SK-N-SH treated with all-trans-retinoic acid at 6 μM for 48 hours (cell line): ENCODE measurements around the gene NUP54.

ENCODE experiments used
- ATAC-seq: fragments of 200-7000 bp; cut with Tn5 transposase; 3 replicates; pipeline ENCODE4 v1.9.1; 2020; ENCODE audit warnings: mild to moderate bottlenecking, moderate library complexity
- ARNTL ChIP-seq: fragments of 450-650 bp; formaldehyde crosslinking; IDR thresholded peaks from 2 replicates; pipeline ENCODE4 v1.5.0; 2020; ENCODE audit warnings: low read depth, mild to moderate bottlenecking, moderate library complexity, borderline replicate concordance
- BACH2 ChIP-seq: fragments of 250-450 bp; sonication (Bioruptor Pico); IDR thresholded peaks from 2 replicates; pipeline ENCODE4 v1.9.0; 2021; ENCODE audit warnings: mild to moderate bottlenecking, borderline replicate concordance
- CREB5 ChIP-seq: fragments of 250-450 bp; sonication (Bioruptor Pico); IDR thresholded peaks from 2 replicates; pipeline ENCODE4 v1.5.1; 2020; ENCODE audit warnings: low read depth, mild to moderate bottlenecking, moderate library complexity
- CSDC2 ChIP-seq: fragments of 250-450 bp; sonication (Bioruptor Pico); IDR thresholded peaks from 2 replicates; pipeline ENCODE4 v1.5.0; 2020; ENCODE audit warnings: mild to moderate bottlenecking, moderate library complexity
- CSRNP3 ChIP-seq: fragments of 250-450 bp; sonication (Bioruptor Pico); IDR thresholded peaks from 2 replicates; pipeline ENCODE4 v1.5.1; 2021; ENCODE audit warnings: mild to moderate bottlenecking, moderate library complexity
- ESRRG ChIP-seq: fragments of 250-450 bp; sonication (Bioruptor Pico); IDR thresholded peaks from 2 replicates; pipeline ENCODE4 v1.6.1; 2021; ENCODE audit warnings: mild to moderate bottlenecking
- GLIS3 ChIP-seq: fragments of 250-450 bp; sonication (Bioruptor Pico); IDR thresholded peaks from 2 replicates; pipeline ENCODE4 v1.5.0; 2020; ENCODE audit warnings: mild to moderate bottlenecking, moderate library complexity
- ISL1 ChIP-seq: fragments of 250-450 bp; sonication (Bioruptor Pico); IDR thresholded peaks from 2 replicates; pipeline ENCODE4 v2.1.2; 2022; ENCODE audit warnings: mild to moderate bottlenecking, moderate library complexity
- OSR1 ChIP-seq: fragments of 250-450 bp; sonication (Bioruptor Pico); IDR thresholded peaks from 2 replicates; pipeline ENCODE4 v1.8.0; 2022; ENCODE audit warnings: moderate library complexity, mild to moderate bottlenecking, inconsistent platforms
- PATZ1 ChIP-seq: fragments of 250-450 bp; sonication (Bioruptor Pico); IDR thresholded peaks from 2 replicates; pipeline ENCODE4 v1.8.0; 2020; ENCODE audit warnings: mild to moderate bottlenecking, moderate library complexity, borderline replicate concordance
- PPARA ChIP-seq: fragments of 250-450 bp; sonication (Bioruptor Pico); IDR thresholded peaks from 2 replicates; pipeline ENCODE4 v1.5.0; 2020; ENCODE audit warnings: mild to moderate bottlenecking, borderline replicate concordance
- RARB ChIP-seq: fragments of 250-450 bp; sonication (Bioruptor Pico); IDR thresholded peaks from 2 replicates; pipeline ENCODE4 v1.8.0; 2021; ENCODE audit warnings: mild to moderate bottlenecking, moderate library complexity
- SNAI2 ChIP-seq: fragments of 250-450 bp; sonication (Bioruptor Pico); IDR thresholded peaks from 2 replicates; pipeline ENCODE4 v1.5.0; 2020; ENCODE audit warnings: mild to moderate bottlenecking, moderate library complexity
- TCF4 ChIP-seq: fragments of 250-450 bp; sonication (Bioruptor Pico); IDR thresholded peaks from 2 replicates; pipeline ENCODE4 v1.8.0; 2021; ENCODE audit warnings: mild to moderate bottlenecking, moderate library complexity, borderline replicate concordance
- TSHZ2 ChIP-seq: fragments of 250-450 bp; sonication (Bioruptor Pico); IDR thresholded peaks from 2 replicates; pipeline ENCODE4 v1.5.0; 2020; ENCODE audit warnings: mild to moderate bottlenecking, moderate library complexity
- ZC3H10 ChIP-seq: fragments of 250-450 bp; sonication (Bioruptor Pico); IDR thresholded peaks from 2 replicates; pipeline ENCODE4 v1.5.1; 2021; ENCODE audit warnings: mild to moderate bottlenecking, moderate library complexity
- ZFP3 ChIP-seq: fragments of 250-450 bp; sonication (Bioruptor Pico); IDR thresholded peaks from 2 replicates; pipeline ENCODE4 v1.5.0; 2020; ENCODE audit warnings: mild to moderate bottlenecking, moderate library complexity
- ZFP30 ChIP-seq: fragments of 450-650 bp; formaldehyde crosslinking; IDR thresholded peaks from 2 replicates; pipeline ENCODE4 v1.5.0; 2022; ENCODE audit warnings: mild to moderate bottlenecking, moderate library complexity
- ZNF565 ChIP-seq: fragments of 450-650 bp; formaldehyde crosslinking; conservative IDR thresholded peaks from 2 replicates; pipeline ENCODE4 v1.5.0; 2020; ENCODE audit warnings: low read depth, mild to moderate bottlenecking, moderate library complexity
- ZNF70 ChIP-seq: fragments of 450-650 bp; formaldehyde crosslinking; IDR thresholded peaks from 2 replicates; pipeline ENCODE4 v1.5.0; 2020; ENCODE audit warnings: mild to moderate bottlenecking, moderate library complexity
- ZNF8 ChIP-seq: fragments of 450-650 bp; formaldehyde crosslinking; IDR thresholded peaks from 2 replicates; pipeline ENCODE4 v1.5.0; 2020; ENCODE audit warnings: mild to moderate bottlenecking, moderate library complexity
- TF ChIP-seq, protein P1 (sequence below): fragments of 250-450 bp; sonication (Bioruptor Pico); IDR thresholded peaks from 2 replicates; pipeline ENCODE4 v1.8.0; 2021; ENCODE audit warnings: low read depth, mild to moderate bottlenecking, moderate library complexity, borderline replicate concordance

Gene NUP54

DNA sequence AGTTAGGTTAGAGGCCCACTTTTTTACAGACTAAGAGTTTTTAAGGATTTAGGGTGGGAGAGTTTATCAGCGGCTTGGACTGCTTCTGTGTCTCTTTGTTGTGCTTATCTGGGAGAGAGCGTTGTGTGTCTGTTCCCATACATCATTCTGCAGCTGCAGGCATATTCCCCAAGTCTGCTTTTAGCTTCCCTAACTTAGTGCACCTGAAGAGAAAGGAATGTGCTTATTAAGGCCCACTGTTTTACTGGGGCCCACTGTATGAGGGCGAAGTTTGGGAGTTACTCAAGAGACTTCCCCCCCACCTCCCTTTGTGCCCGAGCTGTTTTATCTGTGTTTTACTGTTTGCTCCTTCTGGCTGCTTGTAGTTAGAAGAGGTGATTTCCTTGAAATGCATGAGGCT, 41.8 kb downstream of the NUP54 start:
- TF ChIP-seq ZFP3 (CRISPR knock-in tag) (no peak), PATZ1 (CRISPR knock-in tag) (no peak), ISL1 (CRISPR knock-in tag) (no peak), ZC3H10 (CRISPR knock-in tag) (no peak), ZNF8 (no peak), ZNF70 (CRISPR knock-in tag) (no peak), BACH2 (CRISPR knock-in tag) (no peak), CSRNP3 (no peak), SNAI2 (no peak), ZNF565 (CRISPR knock-in tag) (no peak), ESRRG (no peak), CREB5 (CRISPR knock-in tag) (no peak), OSR1 (CRISPR knock-in tag) (no peak), ZFP30 (no peak), PPARA (CRISPR knock-in tag) (no peak)
- TF ChIP-seq, protein P1, sequence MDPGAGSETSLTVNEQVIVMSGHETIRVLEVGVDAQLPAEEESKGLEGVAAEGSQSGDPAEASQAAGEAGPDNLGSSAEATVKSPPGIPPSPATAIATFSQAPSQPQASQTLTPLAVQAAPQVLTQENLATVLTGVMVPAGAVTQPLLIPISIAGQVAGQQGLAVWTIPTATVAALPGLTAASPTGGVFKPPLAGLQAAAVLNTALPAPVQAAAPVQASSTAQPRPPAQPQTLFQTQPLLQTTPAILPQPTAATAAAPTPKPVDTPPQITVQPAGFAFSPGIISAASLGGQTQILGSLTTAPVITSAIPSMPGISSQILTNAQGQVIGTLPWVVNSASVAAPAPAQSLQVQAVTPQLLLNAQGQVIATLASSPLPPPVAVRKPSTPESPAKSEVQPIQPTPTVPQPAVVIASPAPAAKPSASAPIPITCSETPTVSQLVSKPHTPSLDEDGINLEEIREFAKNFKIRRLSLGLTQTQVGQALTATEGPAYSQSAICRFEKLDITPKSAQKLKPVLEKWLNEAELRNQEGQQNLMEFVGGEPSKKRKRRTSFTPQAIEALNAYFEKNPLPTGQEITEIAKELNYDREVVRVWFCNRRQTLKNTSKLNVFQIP (CRISPR knock-in tag) = no peak
- TF ChIP-seq, all 23 proteins: peak for 0
- ATAC-seq = no peak

GRCh38 chr4:76105652-76106051, 42.5 kb downstream of the NUP54 start:
- TF ChIP-seq TCF4 = no peak
- no peak for TF ChIP-seq RARB (CRISPR knock-in tag)
- no peak for TF ChIP-seq TSHZ2
- TF ChIP-seq SNAI2 = no peak
- TF ChIP-seq PATZ1 (CRISPR knock-in tag) = no peak
- TF ChIP-seq ESRRG = no peak
- TF ChIP-seq CSDC2 (CRISPR knock-in tag) = no peak
- no peak for TF ChIP-seq OSR1 (CRISPR knock-in tag)
- no peak for TF ChIP-seq PPARA (CRISPR knock-in tag)
- TF ChIP-seq GLIS3 = no peak
- TF ChIP-seq, all 23 proteins: peak for 0
- no peak for ATAC-seq

DNA sequence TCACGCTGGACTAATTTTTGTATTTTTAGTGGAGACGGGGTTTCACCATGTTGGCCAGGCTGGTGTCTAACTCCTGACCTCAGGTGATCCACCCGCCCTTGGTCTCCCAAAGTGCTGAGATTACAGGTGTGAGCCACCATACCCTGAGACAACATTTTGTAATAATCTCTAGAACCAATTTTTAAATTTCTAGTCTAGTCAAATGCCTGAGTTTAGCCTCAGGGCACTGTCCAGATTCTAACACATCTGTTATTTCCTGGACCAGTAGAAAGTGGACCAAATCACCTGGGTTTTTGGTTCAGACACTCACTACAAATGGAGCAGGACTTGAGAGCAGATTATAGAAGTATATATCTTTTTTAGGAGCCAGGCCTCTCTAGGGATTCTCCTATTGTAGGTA, 52.1 kb downstream of the NUP54 start:
- TF ChIP-seq RARB (CRISPR knock-in tag) (no peak), OSR1 (CRISPR knock-in tag) (no peak), SNAI2 (no peak), ARNTL (CRISPR knock-in tag) (no peak), PATZ1 (CRISPR knock-in tag) (no peak)
- TF ChIP-seq, all 23 proteins: peak for 0
- ATAC-seq = no peak
